Nephron (organoid): Measurements from ENCODE around the gene MAP3K6.
A peak's percentile ranks its signal among the peaks of the same experiment; 100 is the strongest.
"Not testable (repeated sequence)": the region's sequence is repeated elsewhere in the genome, so short reads cannot be mapped to it uniquely, and the experiment has no call there.

Source experiments
- H3K27ac Mint-ChIP-seq, 3 experiments: 2 replicates each; pipeline ENCODE4 v1.8.0; 2020; ENCODE audit warnings: mixed read lengths in 3 of 3, mild to moderate bottlenecking in 2 of 3, moderate library complexity in 1 of 3
- H3K27me3 Mint-ChIP-seq: 2 replicates; pipeline ENCODE4 v1.8.0; 2021; ENCODE audit warnings: low read depth, mild to moderate bottlenecking, moderate library complexity, mixed read lengths
- H3K36me3 Mint-ChIP-seq: 2 replicates; pipeline ENCODE4 v1.8.0; 2020; ENCODE audit warnings: low read depth, mixed read lengths
- H3K4me1 Mint-ChIP-seq: 2 replicates; pipeline ENCODE4 v1.8.0; 2020; ENCODE audit warnings: mixed read lengths
- H3K4me3 Mint-ChIP-seq, 3 experiments: 2 replicates each; pipeline ENCODE4 v1.8.0; 2020; ENCODE audit warnings: mild to moderate bottlenecking in 3 of 3, mixed read lengths in 3 of 3, moderate library complexity in 2 of 3
- H3K9me3 Mint-ChIP-seq: 2 replicates; pipeline ENCODE4 v1.8.0; 2020; ENCODE audit warnings: mixed read lengths
- TF ChIP-seq, protein P1 (sequence below), 3 experiments: fragments of 200-600 bp; sonication (generic); IDR thresholded peaks; one replicate each; pipeline ENCODE4 v1.5.0; 2021; ENCODE audit warnings: antibody characterized with exemption in 3 of 3; ENCODE audit not compliant: unreplicated experiment in 3 of 3

MAP3K6 gene

DNA sequence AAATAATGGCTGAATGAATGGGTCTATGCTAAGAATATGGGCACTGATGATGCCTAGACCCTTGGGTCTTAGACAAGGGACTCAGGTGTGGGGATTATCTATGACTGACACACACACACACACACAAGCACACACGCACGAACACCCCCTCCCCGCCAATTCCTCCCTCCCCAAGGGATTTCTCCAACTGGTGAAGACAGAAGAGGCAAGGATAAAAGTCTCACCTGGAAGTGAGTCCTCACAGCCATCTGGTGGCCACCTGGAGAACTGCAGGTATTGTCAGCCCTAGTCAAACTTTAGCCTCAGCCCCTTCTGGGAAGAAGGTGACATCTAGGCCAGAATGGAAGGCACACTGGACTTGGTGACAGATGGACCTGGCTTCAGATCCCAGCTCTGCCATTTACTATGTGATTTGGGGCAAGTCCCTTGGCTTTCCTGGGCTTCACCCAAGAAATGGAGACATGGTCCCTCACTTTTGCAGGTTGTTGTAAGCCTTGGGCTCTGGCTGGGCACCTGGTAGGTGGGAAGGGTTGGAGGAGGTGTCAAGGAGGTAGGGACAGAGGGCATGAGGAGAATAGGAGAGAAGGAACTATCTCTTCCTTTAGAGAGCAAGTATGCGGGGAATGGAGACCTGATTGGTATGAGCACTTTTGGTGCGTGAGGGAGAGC lies 21.7 kb upstream of the MAP3K6 start:
- H3K36me3 Mint-ChIP-seq = no peaks in the 10 kb centered on the region
- TF ChIP-seq, protein P1, sequence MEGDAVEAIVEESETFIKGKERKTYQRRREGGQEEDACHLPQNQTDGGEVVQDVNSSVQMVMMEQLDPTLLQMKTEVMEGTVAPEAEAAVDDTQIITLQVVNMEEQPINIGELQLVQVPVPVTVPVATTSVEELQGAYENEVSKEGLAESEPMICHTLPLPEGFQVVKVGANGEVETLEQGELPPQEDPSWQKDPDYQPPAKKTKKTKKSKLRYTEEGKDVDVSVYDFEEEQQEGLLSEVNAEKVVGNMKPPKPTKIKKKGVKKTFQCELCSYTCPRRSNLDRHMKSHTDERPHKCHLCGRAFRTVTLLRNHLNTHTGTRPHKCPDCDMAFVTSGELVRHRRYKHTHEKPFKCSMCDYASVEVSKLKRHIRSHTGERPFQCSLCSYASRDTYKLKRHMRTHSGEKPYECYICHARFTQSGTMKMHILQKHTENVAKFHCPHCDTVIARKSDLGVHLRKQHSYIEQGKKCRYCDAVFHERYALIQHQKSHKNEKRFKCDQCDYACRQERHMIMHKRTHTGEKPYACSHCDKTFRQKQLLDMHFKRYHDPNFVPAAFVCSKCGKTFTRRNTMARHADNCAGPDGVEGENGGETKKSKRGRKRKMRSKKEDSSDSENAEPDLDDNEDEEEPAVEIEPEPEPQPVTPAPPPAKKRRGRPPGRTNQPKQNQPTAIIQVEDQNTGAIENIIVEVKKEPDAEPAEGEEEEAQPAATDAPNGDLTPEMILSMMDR (IDR thresholded peaks at IDR 0.05; ENCODE audit: unreplicated experiment in 3 of 3) = peak; percentile 79 to 84 (median 80)
- H3K27me3 Mint-ChIP-seq = peaks cover 29% of the 10 kb centered on the region
- peak overlapping the region in 1 of 3 experiments; percentile 48 for H3K4me3 Mint-ChIP-seq
- H3K4me1 Mint-ChIP-seq = peaks cover 18% of the 10 kb centered on the region
- H3K9me3 Mint-ChIP-seq = no peaks in the 10 kb centered on the region
- peak overlapping the region in 2 of 3 experiments; percentile 33 to 45 for H3K27ac Mint-ChIP-seq

DNA sequence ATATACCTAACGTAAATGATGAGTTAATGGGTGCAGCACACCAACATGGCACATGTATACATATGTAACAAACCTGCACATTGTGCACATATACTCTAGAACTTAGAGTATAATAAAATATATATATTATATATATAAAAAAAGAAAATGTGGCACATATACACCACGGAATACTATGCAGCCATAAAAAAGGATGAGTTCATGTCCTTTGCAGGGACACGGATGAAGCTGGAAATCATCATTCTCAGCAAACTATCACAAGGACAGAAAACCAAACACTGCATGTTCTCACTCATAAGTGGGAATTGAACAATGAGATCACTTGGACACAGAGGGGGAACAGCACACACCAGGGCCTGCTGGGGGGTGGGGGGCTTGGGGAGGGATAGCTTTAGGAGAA lies 18.0 kb upstream of the MAP3K6 start:
- not testable (repeated sequence) for H3K36me3 Mint-ChIP-seq, H3K27ac Mint-ChIP-seq, H3K9me3 Mint-ChIP-seq, H3K4me3 Mint-ChIP-seq
- peaks cover 41% of the 10 kb centered on the region for H3K27me3 Mint-ChIP-seq
- H3K4me1 Mint-ChIP-seq = peaks cover 20% of the 10 kb centered on the region

DNA sequence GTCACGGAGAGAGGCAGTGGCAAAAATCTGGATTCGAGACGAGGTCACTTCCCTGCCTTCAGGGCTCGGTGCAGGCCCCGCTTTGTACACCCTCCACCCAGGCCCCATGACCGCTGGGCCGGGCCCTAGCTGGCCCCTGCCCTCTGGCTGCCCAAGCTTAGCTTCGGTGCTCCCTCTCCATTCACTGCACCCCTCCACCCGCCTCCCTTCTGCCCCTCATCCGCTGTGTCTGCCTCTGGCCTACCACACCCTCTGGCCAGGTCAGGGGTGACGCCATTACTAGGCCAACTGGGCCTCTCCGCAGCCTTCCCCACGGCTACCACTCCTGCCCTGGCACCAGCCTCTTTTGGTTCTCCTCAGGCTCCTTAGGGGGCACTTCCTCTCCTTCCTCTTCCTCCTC lies 16.9 kb upstream of the MAP3K6 start:
- Mint-ChIP-seq H3K4me1 (peaks cover 19% of the 10 kb centered on the region), H3K9me3 (no peaks in the 10 kb centered on the region), H3K27me3 (peaks cover 39% of the 10 kb centered on the region), H3K27ac (no peak overlapping the region), H3K36me3 (no peaks in the 10 kb centered on the region), H3K4me3 (no peak overlapping the region)
- TF ChIP-seq, protein P1 (IDR thresholded peaks at IDR 0.05; ENCODE audit: unreplicated experiment in 3 of 3) = no peak

DNA sequence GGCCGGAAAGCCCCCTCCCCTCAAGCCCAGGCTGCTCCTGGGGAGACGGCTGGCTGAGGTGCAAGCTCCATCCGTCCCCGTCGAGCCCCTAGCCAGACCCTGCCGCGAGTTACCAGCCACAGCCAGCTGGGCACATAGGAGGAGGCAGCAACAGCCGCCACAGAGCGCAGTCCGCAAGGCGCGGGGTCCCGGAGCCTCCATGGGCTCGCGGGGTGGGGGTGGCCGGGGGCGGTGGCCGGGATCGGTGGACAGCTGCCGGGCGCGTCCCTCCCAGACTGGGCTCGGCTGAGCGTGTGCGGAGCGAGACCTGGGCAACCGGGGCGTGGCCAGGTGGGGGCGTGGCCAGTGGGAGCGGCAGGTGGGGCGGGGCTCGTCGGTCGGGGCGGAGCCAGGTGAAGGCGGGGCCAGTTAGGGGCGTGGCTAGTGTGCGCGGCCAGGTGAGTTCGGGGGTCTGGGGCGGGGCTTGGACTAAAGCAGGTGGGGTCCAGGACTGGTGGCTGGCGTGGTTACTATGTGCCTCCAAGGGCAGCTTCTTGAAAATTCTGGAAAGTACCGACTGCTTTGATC lies 16.4 kb upstream of the MAP3K6 start, which contains the start of gene CD164L2:
TSS of gene CD164L2 (minus strand) at position 295 of the 567 bp plus-strand sequence. CDS start at position 201, 94 bp downstream.
- Mint-ChIP-seq H3K27me3 (peaks cover 35% of the 10 kb centered on the region), H3K36me3 (no peaks in the 10 kb centered on the region), H3K9me3 (no peaks in the 10 kb centered on the region), H3K4me1 (peaks cover 16% of the 10 kb centered on the region), H3K27ac (peak within 1 kb of the TSS in 2 of 3 experiments; percentile 27 to 33), H3K4me3 (peak within 1 kb of the TSS in 1 of 3 experiments; percentile 7)
- TF ChIP-seq, protein P1 (IDR thresholded peaks at IDR 0.05; ENCODE audit: unreplicated experiment in 3 of 3) = no peak

DNA sequence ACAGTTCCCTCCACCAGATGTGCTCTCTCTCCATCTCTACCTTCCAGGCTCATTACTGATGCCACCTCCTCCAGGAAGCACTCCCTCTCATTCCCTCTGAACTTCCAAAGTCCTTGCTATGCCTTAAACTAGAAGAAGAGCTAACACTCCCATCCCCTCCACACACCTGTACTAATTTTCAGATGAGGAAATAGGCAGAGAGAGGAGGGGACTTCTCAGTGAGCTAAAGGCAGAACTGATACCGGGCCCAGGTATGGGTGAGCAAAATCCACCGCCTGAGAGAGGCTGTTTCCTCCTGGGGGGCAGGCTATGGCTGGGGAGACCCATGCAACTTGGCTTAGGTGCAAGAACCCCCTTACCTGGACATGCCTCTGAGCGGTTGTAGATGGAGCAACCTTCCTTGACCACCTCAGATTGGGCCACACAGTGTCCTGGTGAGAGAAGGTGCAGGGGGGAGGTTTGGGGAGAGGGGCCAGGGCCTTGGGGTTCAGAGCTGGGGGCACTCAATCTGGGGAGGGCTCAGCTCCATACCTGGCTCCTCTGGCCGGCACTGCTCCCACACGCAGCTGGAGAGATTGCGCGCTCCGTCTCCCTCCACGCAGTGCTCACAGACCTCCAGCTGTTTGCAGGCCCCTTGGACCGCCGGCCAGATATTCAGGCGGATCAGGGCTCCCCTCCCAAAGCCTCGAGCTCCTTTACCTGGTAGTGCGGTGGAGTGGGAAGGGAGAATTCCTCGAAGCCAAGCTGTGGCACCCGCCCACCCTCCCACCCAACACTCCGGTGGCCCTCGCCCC lies 15.4 kb upstream of the MAP3K6 start:
- H3K36me3 Mint-ChIP-seq = no peaks in the 10 kb centered on the region
- peak overlapping the region in 2 of 3 experiments; percentile 33 to 61 for H3K27ac Mint-ChIP-seq
- H3K4me1 Mint-ChIP-seq = peaks cover 16% of the 10 kb centered on the region
- H3K27me3 Mint-ChIP-seq = peaks cover 35% of the 10 kb centered on the region
- no peak overlapping the region for H3K4me3 Mint-ChIP-seq
- TF ChIP-seq, protein P1 (IDR thresholded peaks at IDR 0.05; ENCODE audit: unreplicated experiment in 3 of 3) = no peak
- H3K9me3 Mint-ChIP-seq = no peaks in the 10 kb centered on the region
